GM18909 (cell line): ENCODE measurements around the gene FAM174C.

Source experiments
- ATAC-seq: cut with Tn5 transposase; IDR thresholded peaks from one replicate; pipeline ENCODE4 v1.9.1; 2021; ENCODE audit warnings: mild to moderate bottlenecking; ENCODE audit not compliant: unreplicated experiment, poor library complexity

Gene FAM174C

GRCh38 chr19:1275260-1275975 lies at the start of gene FAM174C:
TSS of gene FAM174C (plus strand) at chr19:1275530. CDS start at chr19:1275550, 20 bp downstream.
- peak; percentile 80 for ATAC-seq

GRCh38 chr19:1226227-1226518 lies 49.2 kb upstream of the FAM174C start:
- no peak for ATAC-seq

GRCh38 chr19:1226522-1227303 lies 48.6 kb upstream of the FAM174C start:
- ATAC-seq, result no peak

GRCh38 chr19:1227304-1228054 lies 47.9 kb upstream of the FAM174C start:
- no peak for ATAC-seq

DNA sequence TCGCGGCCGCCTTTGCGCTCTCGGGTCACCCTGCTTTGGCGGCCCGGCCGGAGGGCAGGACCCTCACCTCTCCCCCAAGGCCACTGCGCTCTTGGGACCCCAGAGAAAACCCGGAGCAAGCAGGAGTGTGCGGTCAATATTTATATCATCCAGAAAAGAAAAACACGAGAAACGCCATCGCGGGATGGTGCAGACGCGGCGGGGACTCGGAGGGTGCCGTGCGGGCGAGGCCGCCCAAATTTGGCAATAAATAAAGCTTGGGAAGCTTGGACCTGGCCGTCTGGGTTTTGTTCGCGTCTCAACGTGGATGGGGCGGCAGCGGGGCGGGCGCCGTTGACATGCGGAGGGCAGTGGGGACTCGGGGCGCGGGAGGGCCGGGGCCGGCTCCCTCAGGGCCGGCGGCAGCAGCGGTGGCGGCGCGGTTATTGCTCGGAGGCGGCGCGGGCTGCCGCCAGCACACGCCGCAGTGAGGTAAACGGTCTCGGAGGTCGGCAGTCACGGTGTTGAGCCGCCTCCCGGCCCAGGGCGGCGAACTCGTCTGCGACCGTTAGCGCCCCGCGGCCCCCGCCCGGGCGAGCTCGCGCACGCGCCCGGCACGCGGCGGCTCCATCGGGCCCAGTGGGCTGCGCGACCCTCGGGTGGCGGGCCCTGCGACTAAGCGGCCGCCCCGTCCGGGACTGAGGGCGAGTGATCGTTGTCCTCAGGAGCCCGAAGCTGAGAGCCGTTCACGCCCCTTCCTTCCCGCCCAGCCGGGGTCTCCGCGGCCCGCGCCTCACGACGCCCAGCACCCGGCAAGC lies 47.0 kb upstream of the FAM174C start:
- no peak for ATAC-seq

- ATAC-seq, result no peak
Measured at GRCh38 chr19:1229056-1229923, 46.0 kb upstream of the FAM174C start.

DNA sequence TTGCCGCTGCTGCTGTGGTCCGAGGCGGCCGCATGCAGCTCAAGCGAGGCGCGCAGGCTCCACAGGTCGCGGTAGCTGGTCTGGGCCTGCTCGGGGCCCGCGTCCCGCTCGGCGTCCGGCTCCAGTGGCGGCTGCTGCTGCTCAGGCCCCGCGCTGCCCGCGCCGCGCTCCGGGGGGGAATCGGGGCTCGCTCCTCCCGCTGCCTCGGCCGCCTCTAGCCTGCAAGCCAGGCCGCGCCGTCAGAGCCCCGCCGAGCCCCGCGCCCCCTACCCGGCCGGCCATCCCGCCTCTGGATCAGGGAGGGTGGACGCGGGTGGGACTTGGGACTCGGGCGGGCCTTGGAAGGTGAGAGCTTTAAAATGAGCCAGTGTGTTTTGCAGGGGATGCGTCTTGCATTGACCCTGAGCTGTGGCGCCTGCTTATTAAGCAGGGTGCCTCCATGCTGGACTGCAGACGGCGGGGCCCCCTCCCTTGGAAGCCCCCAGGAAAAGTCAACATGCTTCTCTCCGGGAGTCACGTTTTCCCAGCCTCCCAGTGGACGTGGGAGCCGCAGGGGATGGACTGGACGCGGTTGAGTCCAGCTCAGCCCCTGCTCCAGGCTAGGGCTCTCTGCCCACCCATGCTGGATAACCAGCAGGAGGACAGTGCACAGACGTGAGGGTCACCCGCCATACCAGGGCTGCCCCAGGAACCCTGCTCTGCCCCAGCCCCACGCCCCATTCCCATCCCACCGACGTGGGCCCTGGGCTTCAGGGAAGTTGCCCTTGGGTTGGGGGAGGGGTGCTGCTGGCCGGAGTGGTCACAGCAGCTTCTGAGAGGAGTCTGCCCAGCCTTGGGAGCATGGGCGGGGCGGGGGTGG lies 45.2 kb upstream of the FAM174C start:
- no peak for ATAC-seq

DNA sequence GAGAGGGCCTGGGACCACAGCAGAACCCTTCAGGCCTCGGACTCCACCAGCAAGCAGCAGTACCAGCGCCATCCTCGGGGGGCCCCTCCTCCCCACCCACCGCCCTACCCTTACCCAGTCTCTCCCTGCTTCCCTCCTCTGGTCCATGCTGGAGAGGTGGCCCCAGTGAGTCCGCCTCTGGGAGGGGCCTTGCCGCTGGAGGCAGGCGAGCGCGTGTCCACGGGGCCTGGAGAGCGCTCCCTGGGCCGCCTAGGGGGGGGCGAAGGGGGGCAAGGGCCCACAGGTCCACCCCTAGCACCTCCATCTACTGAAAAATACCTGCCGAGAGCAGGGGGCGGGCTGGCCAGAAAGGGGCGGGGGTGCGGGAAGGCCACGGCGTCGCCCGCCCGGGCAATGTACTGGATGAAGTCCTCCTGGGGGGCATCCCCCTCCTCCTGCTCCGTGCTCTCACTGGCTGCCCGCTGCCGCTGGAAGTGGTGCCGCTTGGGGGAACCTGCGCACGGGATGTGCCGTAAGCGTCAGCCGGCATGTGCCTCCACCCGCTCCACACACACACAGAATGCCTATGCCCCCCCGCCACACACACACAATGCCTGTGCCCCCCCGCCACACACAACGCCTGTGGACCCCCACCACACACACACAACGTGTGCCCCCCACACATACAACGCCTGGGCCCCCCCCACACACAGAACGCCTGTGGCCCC lies 44.4 kb upstream of the FAM174C start:
- no peak for ATAC-seq

- ATAC-seq, result no peak
Measured at GRCh38 chr19:1231729-1232637, 43.3 kb upstream of the FAM174C start.

- ATAC-seq, result no peak
Measured at GRCh38 chr19:1232652-1233072, 42.7 kb upstream of the FAM174C start.

GRCh38 chr19:1233115-1233667 lies 42.1 kb upstream of the FAM174C start:
- no peak for ATAC-seq

DNA sequence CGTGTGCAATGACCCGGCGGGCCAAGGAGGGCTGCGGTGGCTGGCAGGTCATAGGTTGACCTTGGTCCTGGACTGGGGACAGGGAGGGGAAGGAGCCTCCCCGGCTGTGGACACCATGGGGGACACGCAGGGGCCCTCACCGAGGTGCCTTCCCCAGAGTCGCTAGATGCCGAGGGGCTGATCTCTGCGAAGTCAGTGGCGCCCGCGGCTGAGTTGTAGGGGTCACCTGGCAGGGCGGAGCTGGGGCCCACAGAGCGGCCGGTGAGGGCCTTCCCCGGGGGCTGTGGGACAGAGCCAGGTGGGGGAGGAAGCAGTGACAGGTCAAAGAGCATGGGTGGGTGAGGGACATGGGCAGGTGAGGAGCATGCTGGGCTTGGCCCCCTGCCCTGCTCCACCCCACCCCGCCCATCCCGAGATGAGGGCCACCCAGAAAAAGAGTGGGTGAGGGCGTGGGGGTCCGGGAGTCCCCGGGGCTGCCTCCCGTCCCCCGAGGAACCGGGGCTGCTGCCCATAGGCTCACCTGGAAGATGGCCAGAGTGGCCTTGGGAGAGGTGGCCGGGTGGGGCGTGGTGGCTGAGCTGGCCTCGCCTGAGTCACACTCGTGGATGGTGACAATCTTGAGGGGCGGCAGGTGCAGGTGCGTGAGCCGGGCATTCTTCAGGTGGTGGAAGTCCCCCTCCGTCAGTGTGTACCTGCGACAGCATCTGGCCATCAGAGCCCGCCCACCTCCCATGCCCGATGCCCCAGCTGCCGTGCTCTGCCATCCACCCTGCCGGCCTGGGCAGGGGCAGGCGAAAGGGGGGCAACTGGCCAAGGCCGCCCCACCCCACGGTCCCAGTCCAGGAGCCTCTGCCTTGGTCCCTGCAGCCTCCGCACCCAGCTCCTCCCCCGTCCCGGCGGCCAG lies 41.0 kb upstream of the FAM174C start:
- no peak for ATAC-seq

- no peak for ATAC-seq
Measured at GRCh38 chr19:1234955-1235380, 40.4 kb upstream of the FAM174C start.

GRCh38 chr19:1235625-1236538 lies 39.4 kb upstream of the FAM174C start:
- ATAC-seq, result no peak

DNA sequence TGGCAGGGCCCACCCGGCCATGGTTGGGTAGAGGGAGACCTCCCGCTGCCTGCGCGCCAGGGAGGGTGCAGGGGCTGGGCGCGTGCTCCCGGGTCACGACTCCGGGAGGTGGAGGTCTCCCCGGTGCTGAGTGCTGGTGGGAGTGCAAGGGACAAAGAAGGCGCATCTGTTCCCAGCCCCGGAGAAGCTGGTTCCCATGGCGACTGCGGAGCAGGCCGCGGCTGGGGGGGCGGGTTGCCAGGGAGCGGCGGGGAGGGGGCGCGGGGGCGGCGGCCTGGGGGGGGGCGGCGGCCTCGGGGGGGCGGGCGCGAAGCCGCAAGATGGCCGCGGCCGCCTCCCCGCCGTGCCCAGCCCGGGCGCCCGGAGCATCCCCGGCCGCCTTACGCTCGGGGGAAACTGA lies 38.8 kb upstream of the FAM174C start:
- no peak for ATAC-seq
